Activated gamma-delta T cell (primary cell): ENCODE measurements around the gene ZAR1.
"Not testable (repeated sequence)": the region's sequence is repeated elsewhere in the genome, so short reads cannot be mapped to it uniquely, and the experiment has no call there.

ENCODE experiments used
- DNase-seq: peaks from one replicate; lab custom pipeline; 2025; lab: John Stamatoyannopoulos, UW
- total RNA-seq, 2 donors: gene quantifications; one replicate each; lab custom pipeline; 2026; lab: John Stamatoyannopoulos, UW

Gene ZAR1, protein sequence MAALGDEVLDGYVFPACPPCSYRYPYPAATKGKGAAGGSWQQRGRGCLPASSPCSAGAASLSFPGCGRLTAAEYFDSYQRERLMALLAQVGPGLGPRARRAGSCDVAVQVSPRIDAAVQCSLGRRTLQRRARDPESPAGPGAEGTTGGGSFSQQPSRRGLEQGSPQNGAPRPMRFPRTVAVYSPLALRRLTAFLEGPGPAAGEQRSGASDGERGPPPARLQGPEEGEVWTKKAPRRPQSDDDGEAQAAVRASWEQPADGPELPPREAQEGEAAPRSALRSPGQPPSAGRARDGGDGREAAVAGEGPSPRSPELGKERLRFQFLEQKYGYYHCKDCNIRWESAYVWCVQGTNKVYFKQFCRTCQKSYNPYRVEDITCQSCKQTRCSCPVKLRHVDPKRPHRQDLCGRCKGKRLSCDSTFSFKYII
- 0 to 0.05 reads per million in 2 donors for total RNA-seq

DNA sequence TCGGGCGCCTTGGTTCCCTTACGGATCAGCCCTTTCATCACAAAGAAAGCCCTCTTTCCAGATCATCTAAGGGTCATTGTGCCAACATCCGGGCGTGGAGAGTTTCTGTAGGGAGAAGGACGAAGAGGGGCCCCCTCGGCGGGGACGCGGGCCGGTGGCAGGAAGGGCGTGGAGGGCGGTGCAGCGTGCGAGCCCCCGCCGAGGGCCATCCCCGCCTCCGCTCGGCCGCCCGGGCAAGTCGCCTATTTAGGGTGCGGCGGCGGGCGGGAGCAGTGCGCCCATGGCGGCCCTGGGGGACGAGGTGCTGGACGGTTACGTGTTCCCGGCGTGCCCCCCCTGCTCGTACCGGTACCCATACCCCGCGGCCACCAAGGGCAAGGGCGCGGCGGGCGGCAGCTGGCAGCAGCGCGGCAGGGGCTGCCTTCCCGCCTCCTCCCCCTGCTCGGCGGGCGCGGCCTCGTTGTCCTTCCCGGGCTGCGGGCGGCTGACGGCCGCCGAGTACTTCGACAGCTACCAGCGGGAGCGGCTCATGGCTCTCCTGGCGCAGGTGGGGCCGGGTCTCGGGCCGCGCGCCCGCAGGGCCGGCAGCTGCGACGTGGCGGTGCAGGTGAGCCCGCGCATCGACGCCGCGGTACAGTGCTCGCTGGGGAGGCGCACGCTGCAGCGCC, at the start of gene ZAR1:
Gene ZAR1 (plus strand): TSS at position 241 of the 668 bp plus-strand sequence. CDS start 40 bp downstream, at position 281.
- peak; percentile 10 for DNase-seq

DNA sequence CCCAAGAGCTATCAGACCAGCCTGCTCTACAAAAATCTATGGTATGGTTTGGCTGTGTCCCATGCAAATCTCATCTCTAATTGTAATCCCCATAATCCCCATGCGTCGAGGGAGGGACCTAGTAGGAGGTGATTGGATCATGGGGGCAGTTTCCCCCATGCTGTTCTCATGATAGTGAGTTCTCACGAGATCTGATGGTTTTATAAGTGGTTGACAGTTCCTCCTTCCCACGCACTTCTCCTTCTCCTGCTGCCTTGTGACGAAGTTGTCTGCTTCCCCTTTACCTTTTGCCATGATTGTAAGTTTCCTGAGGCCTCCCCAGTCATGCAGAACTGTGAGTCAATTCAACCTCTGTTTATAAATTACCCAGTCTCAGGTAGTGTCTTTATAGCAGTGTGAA, 49.1 kb upstream of the ZAR1 start:
- not testable (repeated sequence) for DNase-seq

DNA sequence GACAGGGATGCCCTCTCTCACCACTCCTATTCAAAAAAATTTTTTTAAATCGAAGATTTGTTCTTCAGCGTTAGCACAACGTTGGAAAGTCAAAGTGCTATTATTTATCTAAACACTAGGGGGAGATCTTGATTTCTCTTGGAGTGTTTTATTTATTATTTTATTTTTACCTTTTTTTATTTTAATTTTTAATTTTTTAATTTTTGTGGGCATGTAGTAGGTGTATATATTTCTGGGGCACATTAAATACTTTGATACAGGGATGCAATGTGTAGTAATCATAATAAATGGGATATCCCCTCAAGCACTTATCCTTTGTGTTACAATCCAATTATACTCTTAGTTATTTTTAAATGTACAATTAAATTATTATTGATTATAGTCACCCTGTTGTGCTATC, 44.3 kb upstream of the ZAR1 start:
- no peak for DNase-seq

DNA sequence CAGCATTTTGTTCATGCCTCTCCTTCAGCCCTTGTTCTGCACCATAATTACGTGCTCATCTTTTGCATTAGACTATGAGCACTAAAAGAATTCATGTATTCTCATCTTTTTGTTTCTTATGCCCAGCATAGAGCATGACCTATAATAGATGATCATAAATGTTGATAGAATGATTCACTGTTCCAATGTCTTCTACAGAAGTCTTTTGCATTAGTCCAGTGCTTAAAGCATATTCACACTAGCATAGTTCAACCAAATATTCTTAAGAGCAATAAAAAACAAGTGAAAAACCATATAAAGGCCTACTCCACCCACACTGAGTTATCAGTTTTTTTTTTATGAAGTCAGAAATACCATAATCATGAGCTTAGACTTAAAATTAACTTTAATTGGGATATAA, 43.4 kb upstream of the ZAR1 start:
- DNase-seq, result no peak

- no peak for DNase-seq
These were observed 40.9 kb upstream of the ZAR1 start for GRCh38 chr4:48449151-48449550.

GRCh38 chr4:48450740-48451139, 39.3 kb upstream of the ZAR1 start:
- no peak for DNase-seq

- DNase-seq, result not testable (repeated sequence)
These were observed 38.4 kb upstream of the ZAR1 start for GRCh38 chr4:48451656-48452055.

DNA sequence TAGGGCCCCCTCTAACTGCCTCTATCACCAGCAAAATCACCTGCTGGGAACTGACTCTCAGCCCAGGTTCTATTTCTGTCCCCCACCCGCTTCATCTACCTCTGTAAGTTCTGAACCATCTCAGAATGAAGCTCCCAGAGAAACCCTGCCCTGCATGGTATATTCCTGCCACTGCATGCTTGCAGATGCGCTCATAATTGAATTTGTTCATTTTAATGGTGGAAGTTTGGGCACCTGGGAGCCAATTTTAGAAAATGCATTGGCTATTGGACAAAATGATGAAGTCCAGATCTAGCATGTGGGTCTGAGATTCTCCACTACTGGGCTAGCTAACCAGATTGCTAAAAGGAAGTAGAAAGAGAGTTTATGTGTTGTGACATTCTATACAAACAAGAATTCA, 35.5 kb upstream of the ZAR1 start:
- no peak for DNase-seq

DNA sequence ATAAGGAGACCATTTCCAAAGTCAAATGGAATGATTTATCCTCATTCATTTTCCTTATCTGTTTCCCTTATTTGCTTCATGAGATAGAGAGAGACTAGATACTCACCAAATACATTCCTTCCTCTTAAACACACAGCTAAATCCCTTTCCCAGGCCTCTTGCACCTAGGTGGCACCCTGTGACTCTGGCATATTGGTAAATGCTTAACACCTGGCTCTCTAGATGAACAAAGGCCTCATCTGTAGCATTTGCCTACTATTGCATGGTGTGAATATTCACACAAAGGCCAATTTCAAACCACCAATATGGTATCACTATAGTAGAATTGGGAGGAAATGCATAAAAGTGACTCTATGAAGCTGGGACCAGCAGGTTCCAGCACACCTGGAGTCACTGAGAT, 29.1 kb upstream of the ZAR1 start:
- DNase-seq, result no peak

DNA sequence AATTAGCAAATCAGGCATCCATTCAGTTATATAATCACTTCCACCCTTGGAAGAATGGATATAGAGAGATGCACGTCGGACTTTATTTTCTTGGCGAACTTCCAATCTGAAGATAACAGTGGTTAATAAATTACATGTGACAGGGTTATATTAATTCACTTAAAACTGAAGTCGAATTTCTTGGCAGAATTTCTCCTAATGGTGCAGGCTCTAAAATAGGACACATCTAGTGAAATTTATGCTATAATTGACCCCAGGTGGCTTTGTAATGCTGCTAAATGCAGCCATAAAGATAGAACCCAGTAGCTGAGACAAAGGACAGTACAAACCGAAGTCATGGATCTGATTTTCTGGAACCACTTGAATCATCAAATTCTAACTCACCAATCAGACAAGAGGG, 27.7 kb upstream of the ZAR1 start:
- no peak for DNase-seq

DNA sequence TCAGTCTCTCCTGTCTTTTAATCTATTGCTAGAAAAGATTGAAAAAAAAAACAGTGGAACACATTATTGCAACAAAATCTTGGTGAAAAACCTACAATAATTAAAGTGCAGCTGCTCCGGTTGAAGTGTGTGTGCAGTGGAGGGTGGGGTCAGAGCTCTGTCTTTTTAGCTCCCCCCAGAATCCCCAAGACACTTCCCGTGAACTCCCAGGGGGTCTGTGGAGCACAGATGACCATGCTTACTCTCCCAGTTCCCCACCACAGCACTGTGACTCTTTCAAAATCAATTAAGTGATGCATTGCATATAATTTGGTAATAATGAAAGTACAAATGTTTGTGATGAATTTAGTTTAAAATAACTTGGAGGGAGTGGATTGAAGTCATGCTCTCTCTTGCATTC, 22.6 kb upstream of the ZAR1 start:
- DNase-seq, result no peak

GRCh38 chr4:48467891-48468290, 22.2 kb upstream of the ZAR1 start:
- DNase-seq, result no peak

DNA sequence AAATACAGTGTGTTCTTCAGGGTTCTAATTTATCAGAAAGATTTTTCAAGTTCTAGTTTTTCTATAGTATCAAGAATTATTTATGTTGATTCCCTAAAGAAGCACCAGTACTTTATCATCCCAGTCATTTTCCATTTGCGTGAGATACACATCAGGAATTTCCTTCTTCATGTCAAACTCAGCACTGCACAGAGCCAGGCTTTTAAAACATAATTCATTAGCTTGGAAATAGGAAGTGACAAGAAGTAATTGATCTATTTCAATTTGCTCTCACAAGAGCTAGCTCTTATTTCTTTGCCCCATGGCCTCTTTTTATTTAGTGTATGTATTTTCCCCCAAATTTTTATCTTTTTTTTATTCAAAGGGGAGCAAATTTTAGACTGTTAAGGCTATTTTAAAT, 19.9 kb upstream of the ZAR1 start:
- no peak for DNase-seq

DNA sequence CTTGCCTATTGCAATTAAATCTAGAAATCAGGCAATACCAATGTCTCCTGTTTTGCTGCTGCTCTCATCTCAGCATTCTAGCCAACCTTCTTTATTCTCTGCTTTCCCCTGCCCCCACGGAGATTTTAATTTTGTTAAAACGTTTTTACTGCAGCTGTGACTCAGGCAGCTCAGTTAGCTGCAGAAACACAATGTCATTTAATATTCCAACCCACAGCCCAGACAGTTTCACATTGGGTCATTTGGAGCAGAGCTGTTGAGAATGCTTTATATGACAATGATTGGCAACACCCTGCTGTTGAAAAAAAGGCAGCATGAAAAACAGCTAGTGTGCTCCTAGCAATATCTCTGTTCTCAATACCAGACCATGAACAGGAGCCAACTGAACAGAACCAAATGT, 19.5 kb upstream of the ZAR1 start:
- DNase-seq, result no peak

DNA sequence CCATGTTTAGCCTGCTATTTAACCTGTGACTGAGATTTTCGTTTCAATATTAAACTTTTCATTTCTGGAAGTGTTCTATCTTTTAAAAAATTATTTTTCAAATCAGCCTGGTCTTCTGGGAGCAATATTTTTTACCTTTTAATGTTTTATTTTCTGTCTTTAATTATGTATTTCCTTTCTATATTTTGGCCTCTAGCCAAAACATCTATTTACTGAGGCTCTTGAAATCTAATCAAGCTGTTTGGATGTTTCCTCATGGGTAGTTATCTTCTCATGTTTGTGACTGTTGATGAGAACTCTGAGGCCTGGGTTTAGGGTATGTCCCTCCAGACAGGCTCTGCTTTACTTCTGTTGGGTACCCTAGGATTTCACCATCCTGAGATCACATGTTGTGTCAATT, 17.3 kb upstream of the ZAR1 start:
- DNase-seq, result no peak

- no peak for DNase-seq
These were observed 14.3 kb upstream of the ZAR1 start for GRCh38 chr4:48475770-48476169.

- no peak for DNase-seq
These were observed 11.8 kb upstream of the ZAR1 start for GRCh38 chr4:48478273-48478672.

- no peak for DNase-seq
These were observed 8.5 kb upstream of the ZAR1 start for GRCh38 chr4:48481581-48481980.

GRCh38 chr4:48483006-48483776, 6.9 kb upstream of the ZAR1 start, which contains the start of gene SLC10A4:
Gene SLC10A4 (plus strand): TSS chr4:48483343. CDS start chr4:48483562, 219 bp downstream.
- peak; percentile 14 for DNase-seq

DNA sequence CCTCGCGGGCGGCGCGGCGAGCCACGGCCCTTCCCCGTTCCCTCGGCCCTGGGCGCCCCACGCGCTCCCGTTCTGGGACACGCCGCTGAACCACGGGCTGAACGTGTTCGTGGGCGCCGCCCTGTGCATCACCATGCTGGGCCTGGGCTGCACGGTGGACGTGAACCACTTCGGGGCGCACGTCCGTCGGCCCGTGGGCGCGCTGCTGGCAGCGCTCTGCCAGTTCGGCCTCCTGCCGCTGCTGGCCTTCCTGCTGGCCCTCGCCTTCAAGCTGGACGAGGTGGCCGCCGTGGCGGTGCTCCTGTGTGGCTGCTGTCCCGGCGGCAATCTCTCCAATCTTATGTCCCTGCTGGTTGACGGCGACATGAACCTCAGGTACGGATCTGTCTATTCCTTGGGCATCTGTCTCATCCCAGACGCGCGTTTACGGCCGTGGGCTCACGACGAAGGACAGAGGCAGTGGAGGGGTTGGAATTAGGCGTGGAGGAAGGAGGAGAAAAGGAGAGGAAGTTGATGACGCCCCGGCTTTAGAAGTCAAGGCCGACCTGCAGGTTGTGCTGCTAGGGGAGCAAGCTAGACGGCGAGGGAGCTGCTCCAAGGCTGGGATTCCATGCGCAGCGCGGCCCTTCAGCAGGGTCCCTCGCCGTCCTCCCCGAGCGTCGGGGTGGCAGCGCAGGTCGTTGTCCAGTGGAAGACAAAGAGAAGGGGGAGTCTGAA, 6.1 kb upstream of the ZAR1 start:
- peak; percentile 12 for DNase-seq

DNA sequence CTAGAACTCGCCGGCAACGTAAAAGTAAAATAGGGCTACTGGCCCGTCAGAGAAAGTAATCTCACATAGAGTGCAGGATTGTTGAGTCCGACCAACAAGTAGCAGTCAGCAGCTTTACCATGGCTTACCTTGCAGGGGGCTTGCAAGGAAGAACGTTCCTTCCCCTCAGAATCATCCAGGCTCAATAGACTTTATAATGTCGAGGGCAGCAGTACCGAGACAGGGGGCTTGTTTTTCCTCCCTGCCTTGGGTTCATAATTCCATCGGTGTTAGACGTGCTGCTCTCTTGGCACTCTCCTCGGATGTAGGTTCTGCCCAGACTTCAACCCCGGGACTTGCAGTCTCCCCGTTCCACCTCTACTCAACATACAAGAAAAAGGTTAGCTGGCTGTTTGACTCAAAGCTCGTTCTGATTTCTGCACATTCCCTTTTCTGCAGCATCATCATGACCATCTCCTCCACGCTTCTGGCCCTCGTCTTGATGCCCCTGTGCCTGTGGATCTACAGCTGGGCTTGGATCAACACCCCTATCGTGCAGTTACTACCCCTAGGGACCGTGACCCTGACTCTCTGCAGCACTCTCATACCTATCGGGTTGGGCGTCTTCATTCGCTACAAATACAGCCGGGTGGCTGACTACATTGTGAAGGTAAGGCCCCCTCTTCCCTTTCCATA, 5.4 kb upstream of the ZAR1 start:
- DNase-seq, result no peak
